HepG2 (cell line): ENCODE measurements around the gene BIK. TPM values are rescaled to one million over a fixed set of nuclear protein-coding genes. Genes with fewer than 3 reads are reported as not detected.

ENCODE experiments used
- AGO2 ChIP-seq: fragments of 200-400 bp; formaldehyde crosslinking; optimal IDR thresholded peaks from 2 replicates; pipeline ENCODE3; 2017; ENCODE audit warnings: mild to moderate bottlenecking, low read depth, low read length, moderate library complexity
- ARNT2 ChIP-seq: sonication (generic); formaldehyde crosslinking; IDR thresholded peaks from 2 replicates; pipeline ENCODE4 v1.8.0; 2022; ENCODE audit warnings: mild to moderate bottlenecking, low read depth, missing genetic modification reagents, moderate library complexity
- HBP1 ChIP-seq: IDR thresholded peaks from 2 replicates; pipeline ENCODE4 v1.6.1; 2016; ENCODE audit warnings: low read depth, control low read depth
- HCFC1 ChIP-seq: fragments of 150-350 bp; IDR thresholded peaks from 2 replicates; pipeline ENCODE4 v1.6.1; 2014; ENCODE audit warnings: low read depth, low read length
- KLF11 ChIP-seq: IDR thresholded peaks from 2 replicates; pipeline ENCODE4 v1.6.1; 2016; ENCODE audit warnings: missing compliant biosample characterization
- NFKB2 ChIP-seq: sonication (generic); formaldehyde crosslinking; IDR thresholded peaks from 2 replicates; pipeline ENCODE4 v1.4.0; 2020; ENCODE audit warnings: missing genetic modification reagents, borderline replicate concordance
- ONECUT2 ChIP-seq: sonication (generic); formaldehyde crosslinking; IDR thresholded peaks from 2 replicates; pipeline ENCODE4 v1.4.0; 2020; ENCODE audit warnings: missing genetic modification reagents
- SMAD9 ChIP-seq: sonication (generic); formaldehyde crosslinking; IDR thresholded peaks from 2 replicates; pipeline ENCODE4 v1.5.1; 2020; ENCODE audit warnings: mild to moderate bottlenecking, missing genetic modification reagents
- SOX5 ChIP-seq: IDR thresholded peaks from 2 replicates; pipeline ENCODE4 v1.6.1; 2016; ENCODE audit warnings: borderline replicate concordance
- TMF1 ChIP-seq: sonication (generic); formaldehyde crosslinking; IDR thresholded peaks from 2 replicates; pipeline ENCODE4 v1.8.1; 2022; ENCODE audit warnings: low read depth, missing genetic modification reagents
- ZBTB33 ChIP-seq: sonication (generic); formaldehyde crosslinking; IDR thresholded peaks from 2 replicates; pipeline ENCODE4 v1.4.0; 2020; ENCODE audit warnings: missing genetic modification reagents
- ZBTB49 ChIP-seq: sonication (generic); formaldehyde crosslinking; IDR thresholded peaks from 2 replicates; pipeline ENCODE4 v1.4.0; 2020; ENCODE audit warnings: missing genetic modification reagents, borderline replicate concordance
- ZMYM4 ChIP-seq: sonication (generic); formaldehyde crosslinking; IDR thresholded peaks from 2 replicates; pipeline ENCODE4 v1.8.1; 2023; ENCODE audit warnings: mild to moderate bottlenecking, missing genetic modification reagents
- ZNF333 ChIP-seq: sonication (generic); formaldehyde crosslinking; IDR thresholded peaks from 2 replicates; pipeline ENCODE4 v1.4.0; 2020; ENCODE audit warnings: mild to moderate bottlenecking, missing genetic modification reagents, borderline replicate concordance
- ZNF446 ChIP-seq: sonication (generic); formaldehyde crosslinking; IDR thresholded peaks from 2 replicates; pipeline ENCODE4 v1.5.0; 2020; ENCODE audit warnings: mild to moderate bottlenecking, missing genetic modification reagents
- ZNF484 ChIP-seq: sonication (generic); formaldehyde crosslinking; IDR thresholded peaks from 2 replicates; pipeline ENCODE4 v1.5.1; 2020; ENCODE audit warnings: mild to moderate bottlenecking, low read depth, missing genetic modification reagents, borderline replicate concordance
- ZNF512B ChIP-seq: sonication (generic); formaldehyde crosslinking; IDR thresholded peaks from 2 replicates; pipeline ENCODE4 v1.5.1; 2020; ENCODE audit warnings: missing genetic modification reagents, mild to moderate bottlenecking, borderline replicate concordance
- ZNF770 ChIP-seq: sonication (generic); formaldehyde crosslinking; IDR thresholded peaks from 2 replicates; pipeline ENCODE4 v1.5.0; 2020; ENCODE audit warnings: mild to moderate bottlenecking, missing genetic modification reagents
- ZSCAN22 ChIP-seq: sonication (generic); formaldehyde crosslinking; IDR thresholded peaks from 2 replicates; pipeline ENCODE4 v1.4.0; 2020; ENCODE audit warnings: mild to moderate bottlenecking, missing genetic modification reagents
- polyA plus RNA-seq, 8 experiments: library from polyadenylated mRNA; depleted of rRNA in 3 of 8; stranded (reverse) in 7 of 8; unstranded in 1 of 8; fragments of >200 nt; fragmentation: Illumina TruSeq in 4 of 8; extraction: Trizol in 4 of 8; gene quantifications; 2 replicates each; pipeline versions ENCODE4 v1.2.1 to v1.2.3, GENCODE V29; 2011 to 2016; ENCODE audit warnings: low read depth in 4 of 8, missing spikeins in 1 of 8, mixed read lengths in 1 of 8; ENCODE audit not compliant: insufficient read depth in 1 of 8
- total RNA-seq, 5 experiments: library from RNA; depleted of rRNA; stranded (reverse); fragments of >200 nt; fragmentation: Illumina TruSeq; extraction: Trizol; gene quantifications; 2 replicates each; pipeline ENCODE4 v1.2.3, GENCODE V29; 2016; ENCODE audit warnings: low read depth in 1 of 5

The BIK gene
- total and polyA plus RNA-seq, 2 of the 13 experiments (the other 11 are each of a cell fraction or from before 2014, with no cell fraction given), result 0.54 to 0.80 TPM

- peak; percentile 71 for TF ChIP-seq ZBTB33 (CRISPR knock-in tag)
- TF ChIP-seq ZNF446 (CRISPR knock-in tag), result peak; percentile 82
- TF ChIP-seq SMAD9 (CRISPR knock-in tag), result 0 out of 2 replicates have a peak, but pooled peaks have one; percentile 3
- 0 out of 2 replicates have a peak, but pooled peaks have one; percentile 40 for TF ChIP-seq ZNF333 (CRISPR knock-in tag)
- TF ChIP-seq AGO2, result peak; percentile 31
- TF ChIP-seq ZNF770, result peak; percentile 70
- TF ChIP-seq HBP1 (CRISPR knock-in tag), result no peak
- TF ChIP-seq TMF1 (CRISPR knock-in tag), result no peak
- TF ChIP-seq ZNF484 (CRISPR knock-in tag), result no peak
- TF ChIP-seq ZSCAN22 (CRISPR knock-in tag), result no peak
- no peak; the same call in 1 of the 2 replicates for TF ChIP-seq ARNT2 (CRISPR knock-in tag)
- TF ChIP-seq SOX5, result peak; percentile 56
- TF ChIP-seq NFKB2 (CRISPR knock-in tag), result peak; percentile 62; the same call in 1 of the 2 replicates
- no peak for TF ChIP-seq ZNF512B (CRISPR knock-in tag)
- TF ChIP-seq KLF11 (CRISPR knock-in tag), result peak; percentile 92
- TF ChIP-seq ZMYM4 (CRISPR knock-in tag), result peak; percentile 91
- no peak for TF ChIP-seq ZBTB49 (CRISPR knock-in tag)
- peak; percentile 66 for TF ChIP-seq HCFC1
- no peak for TF ChIP-seq ONECUT2 (CRISPR knock-in tag)
Measured at GRCh38 chr22:43142880-43143562, 32.5 kb downstream of the BIK start, which contains the start of gene MCAT (continued).
